ENCODE measurements around the gene CFAP74. TPM values are rescaled to one million over a fixed set of nuclear protein-coding genes. Genes with fewer than 3 reads are reported as not detected.
A peak's percentile ranks its signal among the peaks of the same experiment; 100 is the strongest.

The CFAP74 gene
- total RNA-seq, 1 donor from 2014 or later: 0.12 TPM

- H3K4me3 Mint-ChIP-seq: peak overlapping the region; percentile 72
Measured at GRCh38 chr1:1893291-1893985, 110.1 kb downstream of the CFAP74 start.

GRCh38 chr1:1892763-1893120, 110.8 kb downstream of the CFAP74 start:
- Mint-ChIP-seq H3K4me1 (peaks cover 28% of the 10 kb centered on the region), H3K36me3 (ENCODE audit: low read depth) (no peaks in the 10 kb centered on the region), H3K27me3 (ENCODE audit: low read depth) (peaks cover 11% of the 10 kb centered on the region), H3K9me3 (no peaks in the 10 kb centered on the region), H3K4me3 (peak overlapping the region; percentile 92), H3K27ac (ENCODE audit: unreplicated experiment) (no peak overlapping the region)
- DNase-seq (ENCODE audit: low read depth, low spot score): no peak
- TF ChIP-seq CTCF (conservative IDR thresholded peaks at IDR 0.05): no peak

More at GRCh38 chr1:1893291-1893985, 110.1 kb downstream of the CFAP74 start:
- no peak for TF ChIP-seq CTCF (conservative IDR thresholded peaks at IDR 0.05)
- Mint-ChIP-seq H3K4me1 (peaks cover 22% of the 10 kb centered on the region), H3K27me3 (ENCODE audit: low read depth) (peaks cover 11% of the 10 kb centered on the region), H3K9me3 (no peaks in the 10 kb centered on the region), H3K36me3 (ENCODE audit: low read depth) (no peaks in the 10 kb centered on the region), H3K27ac (ENCODE audit: unreplicated experiment) (no peak overlapping the region)
- DNase-seq (ENCODE audit: low read depth, low spot score): no peak

GRCh38 chr1:1892079-1892762, 111.4 kb downstream of the CFAP74 start:
- peaks cover 11% of the 10 kb centered on the region for H3K27me3 Mint-ChIP-seq (ENCODE audit: low read depth)
- no peaks in the 10 kb centered on the region for H3K9me3 Mint-ChIP-seq
- no peak for TF ChIP-seq CTCF (conservative IDR thresholded peaks at IDR 0.05)
- peak overlapping the region; percentile 92 for H3K4me3 Mint-ChIP-seq
- peak overlapping the region; percentile 50 for H3K27ac Mint-ChIP-seq (ENCODE audit: unreplicated experiment)
- no peaks in the 10 kb centered on the region for H3K36me3 Mint-ChIP-seq (ENCODE audit: low read depth)
- DNase-seq (ENCODE audit: low read depth, low spot score): no peak
- H3K4me1 Mint-ChIP-seq: peaks cover 31% of the 10 kb centered on the region

- Mint-ChIP-seq H3K9me3 (no peaks in the 10 kb centered on the region), H3K4me1 (peaks cover 35% of the 10 kb centered on the region), H3K27me3 (ENCODE audit: low read depth) (peaks cover 11% of the 10 kb centered on the region), H3K4me3 (peak overlapping the region; percentile 92), H3K27ac (ENCODE audit: unreplicated experiment) (peak overlapping the region; percentile 12), H3K36me3 (ENCODE audit: low read depth) (no peaks in the 10 kb centered on the region)
- TF ChIP-seq CTCF (conservative IDR thresholded peaks at IDR 0.05): no peak
- peak; percentile 50 for DNase-seq (ENCODE audit: low read depth, low spot score)
Measured at GRCh38 chr1:1891349-1892078, 112.1 kb downstream of the CFAP74 start.

- TF ChIP-seq CTCF (conservative IDR thresholded peaks at IDR 0.05): no peak
- Mint-ChIP-seq H3K27ac (ENCODE audit: unreplicated experiment) (peak within 1 kb of the TSS; percentile 27), H3K4me1 (peaks cover 36% of the 10 kb centered on the region)
Measured at GRCh38 chr1:1890506-1891348, 112.9 kb downstream of the CFAP74 start, which contains the start of gene GNB1. TSS of gene GNB1 (minus strand) at chr1:1891087. CDS start at chr1:1825453, 65,634 bp downstream.

More at GRCh38 chr1:1890506-1891348, 112.9 kb downstream of the CFAP74 start, which contains the start of gene GNB1:
- DNase-seq (ENCODE audit: low read depth, low spot score): peak; percentile 89
- Mint-ChIP-seq H3K27me3 (ENCODE audit: low read depth) (peaks cover 8% of the 10 kb centered on the region), H3K4me3 (peak within 1 kb of the TSS; percentile 93), H3K9me3 (no peaks in the 10 kb centered on the region), H3K36me3 (ENCODE audit: low read depth) (peaks cover 3% of the 10 kb centered on the region)
